Tibial artery (tissue), 4 donors: Measurements from ENCODE around the gene DOCK8.

Source experiments
- DNase-seq, 2 donors: peaks; one replicate each; pipeline ENCODE4 v3.0.0-alpha.2; 2019
- H3K27ac ChIP-seq, 2 donors: fragments of 200-600 bp; sonication (generic) in 1 of 2; 1 replicate in 1 of 2; 2 replicates in 1 of 2; pipeline ENCODE4 v1.5.1; 2018 to 2019; ENCODE audit warnings: mild to moderate bottlenecking in 1 of 2
- H3K27me3 ChIP-seq, 2 donors: fragments of 200-600 bp; sonication (generic) in 1 of 2; one replicate each; pipeline versions ENCODE4 v1.5.1 to v1.6.0; 2016 to 2019
- H3K36me3 ChIP-seq, 3 donors: fragments of 200-600 bp; sonication (generic) in 2 of 3; one replicate each; pipeline ENCODE4 v1.5.1; 2016 to 2019; ENCODE audit warnings: mild to moderate bottlenecking in 2 of 3
- H3K4me1 ChIP-seq, 4 donors: fragments of 200-600 bp; sonication (generic) in 2 of 4; 1 replicate in 3 of 4; 2 replicates in 1 of 4; pipeline ENCODE4 v1.5.1; 2016 to 2019
- H3K4me3 ChIP-seq, 2 donors: fragments of 200-600 bp; sonication (generic) in 1 of 2; 1 replicate in 1 of 2; 2 replicates in 1 of 2; pipeline ENCODE4 v1.5.1; 2018 to 2019; ENCODE audit warnings: mild to moderate bottlenecking in 2 of 2
- H3K9me3 ChIP-seq, 3 donors: fragments of 200-600 bp; sonication (generic) in 1 of 3; one replicate each; pipeline ENCODE4 v1.5.1; 2016 to 2019
- CTCF ChIP-seq, 2 experiments: fragments of 200-600 bp in 1 of 2; fragments of 450-650 bp in 1 of 2; IDR thresholded peaks; one replicate each; pipeline ENCODE4 v1.5.1; 2017 to 2019; ENCODE audit warnings: antibody characterized with exemption in 2 of 2, mild to moderate bottlenecking in 1 of 2, moderate library complexity in 1 of 2
- intact Hi-C: fragments of 100-400 bp; cut with DNase I; formaldehyde crosslinking; loops from one replicate; pipeline ENCODE4 v1.15.0; 2023; ENCODE audit warnings: low total_unique reads

The DOCK8 gene

GRCh38 chr9:269081-269711 lies 54.5 kb downstream of the DOCK8 start:
- intact Hi-C loops, result no loop called here
- H3K27me3 ChIP-seq, result peaks cover 0 to 3% of the 10 kb centered on the region in 2 donors

GRCh38 chr9:270657-271237 lies 56.1 kb downstream of the DOCK8 start:
- H3K27ac ChIP-seq, result no peak overlapping the region
- peaks cover 0 to 3% (median 0%) of the 10 kb centered on the region in 4 donors for H3K4me1 ChIP-seq
- DNase-seq, result no peak

More at GRCh38 chr9:269081-269711, 54.5 kb downstream of the DOCK8 start:
- Histone ChIP-seq H3K9me3 (no peaks in the 10 kb centered on the region), H3K27ac (no peak overlapping the region), H3K36me3 (no peaks in the 10 kb centered on the region), H3K4me1 (peaks cover 0 to 3% (median 0%) of the 10 kb centered on the region in 4 donors), H3K4me3 (no peak overlapping the region)
- no peak for TF ChIP-seq CTCF (IDR thresholded peaks at IDR 0.05)
- DNase-seq, result no peak

GRCh38 chr9:272251-273213 lies 57.9 kb downstream of the DOCK8 start:
- DNase-seq, result no peak
- intact Hi-C loops, result no loop called here
- Histone ChIP-seq H3K4me1 (peaks cover 0 to 3% (median 0%) of the 10 kb centered on the region in 4 donors), H3K27ac (no peak overlapping the region), H3K4me3 (no peak overlapping the region), H3K36me3 (no peaks in the 10 kb centered on the region), H3K27me3 (no peaks in the 10 kb centered on the region), H3K9me3 (no peaks in the 10 kb centered on the region)
- TF ChIP-seq CTCF (IDR thresholded peaks at IDR 0.05), result no peak

More at GRCh38 chr9:270657-271237, 56.1 kb downstream of the DOCK8 start:
- intact Hi-C loops, result no loop called here
- Histone ChIP-seq H3K27me3 (peaks cover 0 to 3% of the 10 kb centered on the region in 2 donors), H3K9me3 (no peaks in the 10 kb centered on the region), H3K4me3 (no peak overlapping the region), H3K36me3 (no peaks in the 10 kb centered on the region)
- no peak for TF ChIP-seq CTCF (IDR thresholded peaks at IDR 0.05)

- Histone ChIP-seq H3K4me1 (peaks cover 0 to 3% (median 0%) of the 10 kb centered on the region in 4 donors), H3K27me3 (no peaks in the 10 kb centered on the region), H3K9me3 (no peaks in the 10 kb centered on the region), H3K36me3 (no peaks in the 10 kb centered on the region), H3K4me3 (no peak overlapping the region), H3K27ac (no peak overlapping the region)
- no peak for TF ChIP-seq CTCF (IDR thresholded peaks at IDR 0.05)
- intact Hi-C loops, result no loop called here
- DNase-seq, result no peak
Observed at GRCh38 chr9:274406-274805, 59.7 kb downstream of the DOCK8 start.

GRCh38 chr9:277601-278295 lies 63.1 kb downstream of the DOCK8 start:
- Histone ChIP-seq H3K36me3 (no peaks in the 10 kb centered on the region), H3K4me1 (no peaks in the 10 kb centered on the region), H3K27ac (no peak overlapping the region), H3K27me3 (no peaks in the 10 kb centered on the region), H3K4me3 (no peak overlapping the region), H3K9me3 (no peaks in the 10 kb centered on the region)
- DNase-seq, result no peak
- intact Hi-C loops, result no loop called here
- TF ChIP-seq CTCF (IDR thresholded peaks at IDR 0.05), result no peak
